ENCODE measurements around the gene WDR83. TPM values are rescaled to one million over a fixed set of nuclear protein-coding genes. Genes with fewer than 3 reads are reported as not detected.
A peak's percentile ranks its signal among the peaks of the same experiment; 100 is the strongest.

WDR83 gene
- total RNA-seq, 1 donor from 2014 or later, result 14.6 TPM

- TF ChIP-seq CTCF (conservative IDR thresholded peaks at IDR 0.05), result no peak
- Mint-ChIP-seq H3K27me3 (no peaks in the 10 kb centered on the region), H3K9me3 (no peaks in the 10 kb centered on the region), H3K4me1 (ENCODE audit: unreplicated experiment) (peaks cover 23% of the 10 kb centered on the region), H3K27ac (peak overlapping the region; percentile 95), H3K4me3 (peak overlapping the region; percentile 96), H3K36me3 (peaks cover 7% of the 10 kb centered on the region)
- DNase-seq (ENCODE audit: extremely low spot score, unreplicated experiment), result peak; percentile 93
Observed at GRCh38 chr19:12722566-12723380, 56.2 kb downstream of the WDR83 start.

GRCh38 chr19:12723381-12723640 lies 56.7 kb downstream of the WDR83 start:
- no peak for DNase-seq (ENCODE audit: extremely low spot score, unreplicated experiment)
- no peak for TF ChIP-seq CTCF (conservative IDR thresholded peaks at IDR 0.05)
- peak overlapping the region; percentile 95 for H3K27ac Mint-ChIP-seq
- H3K36me3 Mint-ChIP-seq, result peaks cover 7% of the 10 kb centered on the region
- no peaks in the 10 kb centered on the region for H3K27me3 Mint-ChIP-seq
- H3K4me1 Mint-ChIP-seq (ENCODE audit: unreplicated experiment), result peaks cover 23% of the 10 kb centered on the region
- no peaks in the 10 kb centered on the region for H3K9me3 Mint-ChIP-seq
- H3K4me3 Mint-ChIP-seq, result peak overlapping the region; percentile 96

GRCh38 chr19:12723641-12724426 lies 57.2 kb downstream of the WDR83 start, which contains the start of gene TNPO2:
Gene TNPO2 (minus strand): TSS chr19:12723932. CDS start chr19:12720977, 2,955 bp downstream.
- Mint-ChIP-seq H3K36me3 (peaks cover 7% of the 10 kb centered on the region), H3K4me3 (peak within 1 kb of the TSS; percentile 96), H3K4me1 (ENCODE audit: unreplicated experiment) (peaks cover 23% of the 10 kb centered on the region), H3K9me3 (no peaks in the 10 kb centered on the region), H3K27me3 (no peaks in the 10 kb centered on the region), H3K27ac (peak within 1 kb of the TSS; percentile 95)
- peak; percentile 83 for DNase-seq (ENCODE audit: extremely low spot score, unreplicated experiment)
- no peak for TF ChIP-seq CTCF (conservative IDR thresholded peaks at IDR 0.05)

Other genes starting within 250 kb of the WDR83 start
- 7.7 TPM in 2 replicates for gene ZNF443, start 225.8 kb upstream of the WDR83 start, total RNA-seq (ENCODE audit: low replicate concordance)
- 3.6 and 5.6 TPM in 2 replicates for gene ZNF709, start 182.0 kb upstream of the WDR83 start, total RNA-seq (ENCODE audit: low replicate concordance)
- 11.0 and 14.5 TPM in 2 replicates for gene ZNF564, start 115.3 kb upstream of the WDR83 start, total RNA-seq (ENCODE audit: low replicate concordance)
- gene ZNF490, start 56.0 kb upstream of the WDR83 start, total RNA-seq (ENCODE audit: low replicate concordance), result 11.2 and 11.4 TPM in 2 replicates
- gene ZNF791, start 55.9 kb upstream of the WDR83 start, total RNA-seq (ENCODE audit: low replicate concordance), result 21.1 and 27.4 TPM in 2 replicates
- 90.6 and 95.4 TPM in 2 replicates for gene MAN2B1, start 65 bp upstream of the WDR83 start, total RNA-seq (ENCODE audit: low replicate concordance)
- gene DHPS, start 15.1 kb downstream of the WDR83 start, total RNA-seq (ENCODE audit: low replicate concordance), result 71.2 and 79.4 TPM in 2 replicates
- 0.85 TPM in 1 of 2 replicates, not detected in the other for gene GNG14, start 21.2 kb downstream of the WDR83 start, total RNA-seq (ENCODE audit: low replicate concordance)
- 15.4 and 17.0 TPM in 2 replicates for gene FBXW9, start 29.8 kb downstream of the WDR83 start, total RNA-seq (ENCODE audit: low replicate concordance)
- gene TNPO2, start 57.1 kb downstream of the WDR83 start, total RNA-seq (ENCODE audit: low replicate concordance), result 78.6 and 99.7 TPM in 2 replicates
- 164 and 173 TPM in 2 replicates for gene TRIR, start 67.9 kb downstream of the WDR83 start, total RNA-seq (ENCODE audit: low replicate concordance)
- gene GET3, start 70.7 kb downstream of the WDR83 start, total RNA-seq (ENCODE audit: low replicate concordance), result 59.6 and 74.5 TPM in 2 replicates
- gene BEST2, start 85.0 kb downstream of the WDR83 start, total RNA-seq (ENCODE audit: low replicate concordance), result 0.14 TPM in 1 of 2 replicates, not detected in the other
- 50.1 and 55.0 TPM in 2 replicates for gene HOOK2, start 108.7 kb downstream of the WDR83 start, total RNA-seq (ENCODE audit: low replicate concordance)
- gene JUNB, start 124.7 kb downstream of the WDR83 start, total RNA-seq (ENCODE audit: low replicate concordance), result 31.3 and 116 TPM in 2 replicates
- 416 and 497 TPM in 2 replicates for gene PRDX2, start 135.0 kb downstream of the WDR83 start, total RNA-seq (ENCODE audit: low replicate concordance)
- gene THSD8, start 135.3 kb downstream of the WDR83 start, total RNA-seq (ENCODE audit: low replicate concordance), result 10.1 and 19.4 TPM in 2 replicates
- 13.7 and 37.2 TPM in 2 replicates for gene RNASEH2A, start 139.8 kb downstream of the WDR83 start, total RNA-seq (ENCODE audit: low replicate concordance)
- not detected in 2 replicates for gene RTBDN, start 167.8 kb downstream of the WDR83 start, total RNA-seq (ENCODE audit: low replicate concordance)
- gene MAST1, start 171.7 kb downstream of the WDR83 start, total RNA-seq (ENCODE audit: low replicate concordance), result 1.9 and 3.5 TPM in 2 replicates
- 17.9 and 24.6 TPM in 2 replicates for gene DNASE2, start 214.6 kb downstream of the WDR83 start, total RNA-seq (ENCODE audit: low replicate concordance)
- gene KLF1, start 220.4 kb downstream of the WDR83 start, total RNA-seq (ENCODE audit: low replicate concordance), result not detected in 2 replicates
- 29.7 and 46.8 TPM in 2 replicates for gene GCDH, start 224.4 kb downstream of the WDR83 start, total RNA-seq (ENCODE audit: low replicate concordance)